Measurements from ENCODE around the gene ASB15. TPM values are rescaled to one million over a fixed set of nuclear protein-coding genes. Genes with fewer than 3 reads are reported as not detected.

ASB15 gene
- polyA plus RNA-seq, 3 donors = not detected

DNA sequence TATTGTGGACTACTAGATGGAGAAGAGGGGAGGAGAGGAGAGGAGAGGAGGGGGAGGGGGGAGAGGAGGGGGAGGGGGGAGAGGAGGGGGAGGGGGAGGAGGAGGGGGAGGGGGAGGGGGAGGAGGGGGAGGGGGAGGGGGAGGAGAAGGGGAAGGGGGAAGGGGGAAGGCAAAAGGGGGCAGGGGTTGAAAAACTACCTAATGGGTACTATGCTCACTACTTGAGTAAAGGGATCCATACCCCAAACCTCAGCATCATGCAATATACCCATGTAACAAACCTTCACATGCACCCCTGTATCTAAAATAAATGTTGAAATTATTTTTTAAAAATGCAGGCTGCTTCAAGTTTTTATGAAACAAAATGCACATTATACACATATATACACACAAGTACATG lies 39.0 kb downstream of the ASB15 start:
- Mint-ChIP-seq H3K27ac (no peak overlapping the region), H3K36me3 (no peaks in the 10 kb centered on the region), H3K9me3 (no peaks in the 10 kb centered on the region), H3K4me3 (no peak overlapping the region), H3K27me3 (ENCODE audit: low read depth in 3 of 3) (peaks cover 5 to 19% (median 5%) of the 10 kb centered on the region in 3 donors), H3K4me1 (no peaks in the 10 kb centered on the region)
- Histone ChIP-seq H3K4me3 (replicated peaks in 1 of 3; ENCODE audit: low read depth in 2 of 3, low read length in 3 of 3) (no peak overlapping the region), H3K9ac (ENCODE audit: insufficient read depth, low read length, poor library complexity, severe bottlenecking) (no peak overlapping the region), H4K20me1 (ENCODE audit: insufficient read depth, low read length) (no peaks in the 10 kb centered on the region), H3K4me2 (replicated peaks; ENCODE audit: extremely low read depth, low read length, poor library complexity, severe bottlenecking) (no peak overlapping the region), H2AFZ (ENCODE audit: insufficient read depth, low read depth, low read length, poor library complexity, severe bottlenecking) (no peak overlapping the region), H3K79me2 (ENCODE audit: insufficient read depth, low read length) (no peaks in the 10 kb centered on the region), H3K27me3 (ENCODE audit: control insufficient read depth in 2 of 2, insufficient read depth in 2 of 2, low read length in 2 of 2) (peaks cover 4 to 13% of the 10 kb centered on the region in 2 donors), H3K36me3 (replicated peaks in 1 of 2; ENCODE audit: control insufficient read depth in 1 of 2, insufficient read depth in 2 of 2, low read length in 2 of 2) (no peaks in the 10 kb centered on the region), H3K9me3 (replicated peaks in 1 of 2; ENCODE audit: control insufficient read depth in 1 of 2, insufficient read depth in 1 of 2, low read length in 2 of 2) (no peaks in the 10 kb centered on the region), H3K27ac (ENCODE audit: low read depth in 1 of 2, low read length in 2 of 2) (no peak overlapping the region), H3K4me1 (ENCODE audit: control insufficient read depth in 1 of 2, insufficient read depth in 2 of 2, low read length in 2 of 2) (no peaks in the 10 kb centered on the region)
- intact Hi-C loops (cut with micrococcal nuclease) = no loop called here
- DNase-seq = no peak
- TF ChIP-seq, protein P1, sequence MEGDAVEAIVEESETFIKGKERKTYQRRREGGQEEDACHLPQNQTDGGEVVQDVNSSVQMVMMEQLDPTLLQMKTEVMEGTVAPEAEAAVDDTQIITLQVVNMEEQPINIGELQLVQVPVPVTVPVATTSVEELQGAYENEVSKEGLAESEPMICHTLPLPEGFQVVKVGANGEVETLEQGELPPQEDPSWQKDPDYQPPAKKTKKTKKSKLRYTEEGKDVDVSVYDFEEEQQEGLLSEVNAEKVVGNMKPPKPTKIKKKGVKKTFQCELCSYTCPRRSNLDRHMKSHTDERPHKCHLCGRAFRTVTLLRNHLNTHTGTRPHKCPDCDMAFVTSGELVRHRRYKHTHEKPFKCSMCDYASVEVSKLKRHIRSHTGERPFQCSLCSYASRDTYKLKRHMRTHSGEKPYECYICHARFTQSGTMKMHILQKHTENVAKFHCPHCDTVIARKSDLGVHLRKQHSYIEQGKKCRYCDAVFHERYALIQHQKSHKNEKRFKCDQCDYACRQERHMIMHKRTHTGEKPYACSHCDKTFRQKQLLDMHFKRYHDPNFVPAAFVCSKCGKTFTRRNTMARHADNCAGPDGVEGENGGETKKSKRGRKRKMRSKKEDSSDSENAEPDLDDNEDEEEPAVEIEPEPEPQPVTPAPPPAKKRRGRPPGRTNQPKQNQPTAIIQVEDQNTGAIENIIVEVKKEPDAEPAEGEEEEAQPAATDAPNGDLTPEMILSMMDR (IDR thresholded peaks at IDR 0.05) = no peak

- Histone ChIP-seq H3K4me1 (ENCODE audit: control insufficient read depth in 1 of 2, insufficient read depth in 2 of 2, low read length in 2 of 2) (no peaks in the 10 kb centered on the region), H3K9ac (ENCODE audit: insufficient read depth, low read length, poor library complexity, severe bottlenecking) (no peak overlapping the region), H3K4me3 (replicated peaks in 1 of 3; ENCODE audit: low read depth in 2 of 3, low read length in 3 of 3) (no peak overlapping the region), H3K4me2 (replicated peaks; ENCODE audit: extremely low read depth, low read length, poor library complexity, severe bottlenecking) (no peak overlapping the region), H3K79me2 (ENCODE audit: insufficient read depth, low read length) (no peaks in the 10 kb centered on the region), H3K36me3 (replicated peaks in 1 of 2; ENCODE audit: control insufficient read depth in 1 of 2, insufficient read depth in 2 of 2, low read length in 2 of 2) (no peaks in the 10 kb centered on the region), H3K27ac (ENCODE audit: low read depth in 1 of 2, low read length in 2 of 2) (no peak overlapping the region), H2AFZ (ENCODE audit: insufficient read depth, low read depth, low read length, poor library complexity, severe bottlenecking) (no peak overlapping the region), H4K20me1 (ENCODE audit: insufficient read depth, low read length) (no peaks in the 10 kb centered on the region), H3K9me3 (replicated peaks in 1 of 2; ENCODE audit: control insufficient read depth in 1 of 2, insufficient read depth in 1 of 2, low read length in 2 of 2) (no peaks in the 10 kb centered on the region), H3K27me3 (ENCODE audit: control insufficient read depth in 2 of 2, insufficient read depth in 2 of 2, low read length in 2 of 2) (peaks cover 4 to 13% of the 10 kb centered on the region in 2 donors)
- Mint-ChIP-seq H3K4me1 (no peaks in the 10 kb centered on the region), H3K4me3 (no peak overlapping the region), H3K27me3 (ENCODE audit: low read depth in 3 of 3) (peaks cover 5 to 23% (median 5%) of the 10 kb centered on the region in 3 donors), H3K36me3 (no peaks in the 10 kb centered on the region), H3K27ac (no peak overlapping the region), H3K9me3 (peaks cover 0 to under 1% (median 0%) of the 10 kb centered on the region in 7 donors)
- TF ChIP-seq, protein P1 (IDR thresholded peaks at IDR 0.05) = no peak
- DNase-seq = no peak
- intact Hi-C loops (cut with micrococcal nuclease) = no loop called here
- 67% methylated on average over 1 of the region's 5 CpGs for WGBS (ENCODE audit: insufficient coverage)
Measured at GRCh38 chr7:123641901-123642300, 40.3 kb downstream of the ASB15 start.

All from CD14-positive monocyte (primary cell).